ENCODE measurements around the gene SAMD8.

The SAMD8 gene

GRCh38 chr10:75111365-75111906, at the start of gene SAMD8:
SAMD8 (plus strand) TSS chr10:75111656; CDS start chr10:75150529, 38,873 bp downstream.
- peaks cover 12% of the 10 kb centered on the region for H3K36me3 Mint-ChIP-seq (ENCODE audit: low read depth)
- ATAC-seq: peak; percentile 84
- DNase-seq: peak; percentile 98
- peaks cover 59% of the 10 kb centered on the region for H3K4me1 Mint-ChIP-seq
- H3K9me3 Mint-ChIP-seq: no peaks in the 10 kb centered on the region
- peak within 1 kb of the TSS; percentile 94 for H3K27ac Mint-ChIP-seq
- H3K27me3 Mint-ChIP-seq: no peaks in the 10 kb centered on the region
- H3K4me3 Mint-ChIP-seq: peak within 1 kb of the TSS; percentile 93

- Mint-ChIP-seq H3K27me3 (no peaks in the 10 kb centered on the region), H3K9me3 (no peaks in the 10 kb centered on the region), H3K36me3 (ENCODE audit: low read depth) (no peaks in the 10 kb centered on the region), H3K4me1 (no peaks in the 10 kb centered on the region), H3K27ac (no peak overlapping the region), H3K4me3 (no peak overlapping the region)
- DNase-seq: no peak
- ATAC-seq: no peak
Observed at GRCh38 chr10:75061709-75062505, 49.5 kb upstream of the SAMD8 start.

GRCh38 chr10:75062506-75063299, 48.8 kb upstream of the SAMD8 start:
- no peaks in the 10 kb centered on the region for H3K9me3 Mint-ChIP-seq
- H3K36me3 Mint-ChIP-seq (ENCODE audit: low read depth): no peaks in the 10 kb centered on the region
- H3K4me3 Mint-ChIP-seq: no peak overlapping the region
- no peaks in the 10 kb centered on the region for H3K27me3 Mint-ChIP-seq
- H3K27ac Mint-ChIP-seq: no peak overlapping the region
- ATAC-seq: no peak
- no peaks in the 10 kb centered on the region for H3K4me1 Mint-ChIP-seq
- DNase-seq: no peak

GRCh38 chr10:75063461-75064230, 47.8 kb upstream of the SAMD8 start:
- Mint-ChIP-seq H3K36me3 (ENCODE audit: low read depth) (no peaks in the 10 kb centered on the region), H3K27ac (no peak overlapping the region), H3K4me3 (no peak overlapping the region), H3K4me1 (no peaks in the 10 kb centered on the region), H3K9me3 (no peaks in the 10 kb centered on the region), H3K27me3 (no peaks in the 10 kb centered on the region)
- ATAC-seq: no peak
- no peak for DNase-seq

- no peaks in the 10 kb centered on the region for H3K4me1 Mint-ChIP-seq
- DNase-seq (no peak), ATAC-seq (no peak)
- H3K9me3 Mint-ChIP-seq: no peaks in the 10 kb centered on the region
- no peaks in the 10 kb centered on the region for H3K27me3 Mint-ChIP-seq
- no peaks in the 10 kb centered on the region for H3K36me3 Mint-ChIP-seq (ENCODE audit: low read depth)
- no peak overlapping the region for H3K27ac Mint-ChIP-seq
- no peak overlapping the region for H3K4me3 Mint-ChIP-seq
Observed at GRCh38 chr10:75065076-75065475, 46.4 kb upstream of the SAMD8 start.

GRCh38 chr10:75066271-75066670, 45.2 kb upstream of the SAMD8 start:
- Mint-ChIP-seq H3K27ac (no peak overlapping the region), H3K27me3 (no peaks in the 10 kb centered on the region), H3K4me3 (no peak overlapping the region), H3K36me3 (ENCODE audit: low read depth) (no peaks in the 10 kb centered on the region), H3K9me3 (no peaks in the 10 kb centered on the region), H3K4me1 (peaks cover 3% of the 10 kb centered on the region)
- ATAC-seq (no peak), DNase-seq (no peak)

- DNase-seq (no peak), ATAC-seq (no peak)
- Mint-ChIP-seq H3K36me3 (ENCODE audit: low read depth) (no peaks in the 10 kb centered on the region), H3K27ac (no peak overlapping the region), H3K27me3 (no peaks in the 10 kb centered on the region), H3K4me3 (no peak overlapping the region), H3K9me3 (no peaks in the 10 kb centered on the region), H3K4me1 (peaks cover 3% of the 10 kb centered on the region)
Observed at GRCh38 chr10:75067272-75067671, 44.2 kb upstream of the SAMD8 start.

GRCh38 chr10:75068523-75068922, 42.9 kb upstream of the SAMD8 start:
- no peak overlapping the region for H3K27ac Mint-ChIP-seq
- no peaks in the 10 kb centered on the region for H3K36me3 Mint-ChIP-seq (ENCODE audit: low read depth)
- ATAC-seq: no peak
- H3K9me3 Mint-ChIP-seq: no peaks in the 10 kb centered on the region
- DNase-seq: no peak
- H3K27me3 Mint-ChIP-seq: no peaks in the 10 kb centered on the region
- peaks cover 3% of the 10 kb centered on the region for H3K4me1 Mint-ChIP-seq
- no peak overlapping the region for H3K4me3 Mint-ChIP-seq

- no peak for ATAC-seq
- Mint-ChIP-seq H3K36me3 (ENCODE audit: low read depth) (no peaks in the 10 kb centered on the region), H3K4me3 (no peak overlapping the region), H3K4me1 (peaks cover 9% of the 10 kb centered on the region), H3K9me3 (no peaks in the 10 kb centered on the region), H3K27ac (no peak overlapping the region), H3K27me3 (no peaks in the 10 kb centered on the region)
- DNase-seq: no peak
Observed at GRCh38 chr10:75070476-75070875, 41.0 kb upstream of the SAMD8 start.

- ATAC-seq (no peak), DNase-seq (no peak)
- Mint-ChIP-seq H3K27ac (no peak overlapping the region), H3K4me3 (no peak overlapping the region), H3K4me1 (peaks cover 9% of the 10 kb centered on the region), H3K27me3 (no peaks in the 10 kb centered on the region), H3K9me3 (no peaks in the 10 kb centered on the region), H3K36me3 (ENCODE audit: low read depth) (no peaks in the 10 kb centered on the region)
Observed at GRCh38 chr10:75070961-75071428, 40.5 kb upstream of the SAMD8 start.

- H3K9me3 Mint-ChIP-seq: no peaks in the 10 kb centered on the region
- peaks cover 9% of the 10 kb centered on the region for H3K4me1 Mint-ChIP-seq
- no peaks in the 10 kb centered on the region for H3K27me3 Mint-ChIP-seq
- no peak overlapping the region for H3K4me3 Mint-ChIP-seq
- H3K36me3 Mint-ChIP-seq (ENCODE audit: low read depth): no peaks in the 10 kb centered on the region
- no peak for ATAC-seq
- H3K27ac Mint-ChIP-seq: no peak overlapping the region
- no peak for DNase-seq
Observed at GRCh38 chr10:75071756-75072155, 39.7 kb upstream of the SAMD8 start.

GRCh38 chr10:75072727-75073126, 38.7 kb upstream of the SAMD8 start:
- ATAC-seq (no peak), DNase-seq (no peak)
- no peak overlapping the region for H3K27ac Mint-ChIP-seq
- H3K36me3 Mint-ChIP-seq (ENCODE audit: low read depth): no peaks in the 10 kb centered on the region
- H3K27me3 Mint-ChIP-seq: no peaks in the 10 kb centered on the region
- H3K4me3 Mint-ChIP-seq: no peak overlapping the region
- no peaks in the 10 kb centered on the region for H3K9me3 Mint-ChIP-seq
- H3K4me1 Mint-ChIP-seq: peaks cover 9% of the 10 kb centered on the region

- ATAC-seq (no peak), DNase-seq (no peak)
- H3K36me3 Mint-ChIP-seq (ENCODE audit: low read depth): no peaks in the 10 kb centered on the region
- no peak overlapping the region for H3K4me3 Mint-ChIP-seq
- no peak overlapping the region for H3K27ac Mint-ChIP-seq
- no peaks in the 10 kb centered on the region for H3K9me3 Mint-ChIP-seq
- H3K27me3 Mint-ChIP-seq: no peaks in the 10 kb centered on the region
- peaks cover 9% of the 10 kb centered on the region for H3K4me1 Mint-ChIP-seq
Observed at GRCh38 chr10:75073442-75073841, 38.0 kb upstream of the SAMD8 start.

- Mint-ChIP-seq H3K9me3 (no peaks in the 10 kb centered on the region), H3K36me3 (ENCODE audit: low read depth) (no peaks in the 10 kb centered on the region), H3K27me3 (no peaks in the 10 kb centered on the region), H3K4me1 (peaks cover 9% of the 10 kb centered on the region), H3K4me3 (no peak overlapping the region), H3K27ac (no peak overlapping the region)
- DNase-seq: no peak
- ATAC-seq: peak; percentile 20
Observed at GRCh38 chr10:75074711-75075445, 36.6 kb upstream of the SAMD8 start.
